Fibroblast of villous mesenchyme (primary cell): ENCODE data around the gene PFDN1. TPM values are rescaled to one million over a fixed set of nuclear protein-coding genes. Genes with fewer than 3 reads are reported as not detected.
A peak's percentile ranks its signal among the peaks of the same experiment; 100 is the strongest.

Experiments used
- DNase-seq: peaks from one replicate; pipeline ENCODE4 v3.0.0-alpha.2; 2010; ENCODE audit warnings: low read depth
- H3K4me3 ChIP-seq: 2 replicates; pipeline ENCODE4 v1.5.1; 2011; ENCODE audit warnings: low read depth, mild to moderate bottlenecking, low read length
- total RNA-seq: library from RNA; depleted of rRNA; stranded (reverse); fragments of >200 nt; gene quantifications from 2 replicates; pipeline ENCODE4 v1.2.3, GENCODE V29; 2012
- TF ChIP-seq, protein P1 (sequence below): IDR thresholded peaks from 2 replicates; pipeline ENCODE4 v1.5.1; 2012; ENCODE audit warnings: low read depth, mild to moderate bottlenecking, low read length; ENCODE audit not compliant: insufficient read depth

Gene PFDN1
- total RNA-seq, 1 donor = 69.1 TPM

DNA sequence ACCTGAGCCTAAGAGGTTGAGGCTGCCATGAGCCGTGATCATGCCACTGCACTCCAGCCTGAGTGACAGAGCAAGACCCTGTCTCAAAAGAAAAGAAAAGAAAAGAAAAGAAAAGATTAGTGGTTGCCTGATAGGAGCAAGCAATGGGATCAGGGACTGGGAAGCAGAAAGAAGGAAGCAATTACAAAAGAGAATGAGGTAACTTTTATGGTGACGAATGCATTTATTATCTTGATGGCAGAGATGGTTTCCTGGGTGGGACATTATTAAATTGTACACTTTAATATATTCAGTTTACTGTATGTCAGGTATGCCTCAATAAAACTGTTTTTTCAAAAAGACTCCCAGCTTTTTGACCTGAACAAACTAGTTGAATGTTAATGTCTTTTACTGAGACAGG lies 7.5 kb upstream of the PFDN1 start:
- no peak overlapping the region for H3K4me3 ChIP-seq
- TF ChIP-seq, protein P1, sequence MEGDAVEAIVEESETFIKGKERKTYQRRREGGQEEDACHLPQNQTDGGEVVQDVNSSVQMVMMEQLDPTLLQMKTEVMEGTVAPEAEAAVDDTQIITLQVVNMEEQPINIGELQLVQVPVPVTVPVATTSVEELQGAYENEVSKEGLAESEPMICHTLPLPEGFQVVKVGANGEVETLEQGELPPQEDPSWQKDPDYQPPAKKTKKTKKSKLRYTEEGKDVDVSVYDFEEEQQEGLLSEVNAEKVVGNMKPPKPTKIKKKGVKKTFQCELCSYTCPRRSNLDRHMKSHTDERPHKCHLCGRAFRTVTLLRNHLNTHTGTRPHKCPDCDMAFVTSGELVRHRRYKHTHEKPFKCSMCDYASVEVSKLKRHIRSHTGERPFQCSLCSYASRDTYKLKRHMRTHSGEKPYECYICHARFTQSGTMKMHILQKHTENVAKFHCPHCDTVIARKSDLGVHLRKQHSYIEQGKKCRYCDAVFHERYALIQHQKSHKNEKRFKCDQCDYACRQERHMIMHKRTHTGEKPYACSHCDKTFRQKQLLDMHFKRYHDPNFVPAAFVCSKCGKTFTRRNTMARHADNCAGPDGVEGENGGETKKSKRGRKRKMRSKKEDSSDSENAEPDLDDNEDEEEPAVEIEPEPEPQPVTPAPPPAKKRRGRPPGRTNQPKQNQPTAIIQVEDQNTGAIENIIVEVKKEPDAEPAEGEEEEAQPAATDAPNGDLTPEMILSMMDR = no peak
- peak; percentile 49 for DNase-seq

GRCh38 chr5:140309706-140310249 lies 6.9 kb upstream of the PFDN1 start:
- DNase-seq = no peak
- no peak overlapping the region for H3K4me3 ChIP-seq
- TF ChIP-seq, protein P1 = no peak

DNA sequence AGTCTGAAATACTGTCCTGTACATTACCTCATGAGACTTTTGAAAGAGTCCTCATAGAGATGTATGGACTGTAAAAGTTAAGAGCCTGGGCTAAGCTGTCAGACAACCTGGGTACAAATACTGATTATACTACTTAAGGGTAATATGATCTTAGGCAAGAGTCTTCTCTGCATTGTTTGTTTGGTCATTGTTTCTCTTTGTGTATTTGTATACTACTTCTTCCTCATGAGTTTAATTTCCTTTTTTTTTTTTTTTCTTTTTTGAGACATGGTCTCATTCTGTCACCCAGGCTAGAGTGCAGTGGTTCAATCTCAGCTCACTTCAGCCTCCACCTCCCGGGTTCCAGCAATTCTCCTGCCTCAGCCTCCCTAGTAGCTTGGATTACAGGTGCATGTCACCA lies 2.6 kb upstream of the PFDN1 start:
- DNase-seq = no peak
- TF ChIP-seq, protein P1 = no peak
- H3K4me3 ChIP-seq = no peak overlapping the region

DNA sequence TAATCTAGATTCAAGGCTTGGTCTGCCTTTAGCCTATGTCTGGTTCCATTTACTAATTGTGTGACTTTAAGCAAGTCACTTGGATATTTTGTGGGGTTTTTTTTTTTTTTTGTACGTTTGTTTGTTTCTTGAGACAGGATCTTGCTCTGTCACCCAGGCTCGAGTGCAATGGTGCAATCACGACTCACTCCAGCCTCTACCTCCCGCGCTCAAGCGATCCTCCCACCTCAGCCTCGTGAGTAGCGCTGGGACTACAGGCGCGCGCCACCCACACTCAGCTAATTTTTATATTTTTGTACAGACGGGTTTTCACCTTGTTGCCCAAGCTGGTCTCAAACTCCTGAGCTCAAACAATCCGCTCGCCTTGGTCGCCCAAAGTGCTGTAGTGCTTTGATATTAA lies 1.1 kb upstream of the PFDN1 start:
- no peak overlapping the region for H3K4me3 ChIP-seq
- DNase-seq = no peak
- TF ChIP-seq, protein P1 = no peak

- TF ChIP-seq, protein P1 = no peak
- peak; percentile 47 for DNase-seq
- no peak overlapping the region for H3K4me3 ChIP-seq
Observed at GRCh38 chr5:140301136-140301535, 1.8 kb downstream of the PFDN1 start.

GRCh38 chr5:140299056-140299455 lies 3.8 kb downstream of the PFDN1 start:
- H3K4me3 ChIP-seq = no peak overlapping the region
- TF ChIP-seq, protein P1 = no peak
- no peak for DNase-seq

GRCh38 chr5:140298183-140298601 lies 4.7 kb downstream of the PFDN1 start:
- H3K4me3 ChIP-seq = no peak overlapping the region
- DNase-seq = peak; percentile 31
- TF ChIP-seq, protein P1 = no peak
